ENCODE results near the gene OLAH.

- TF ChIP-seq JUND (IDR thresholded peaks at IDR 0.05) (no peak), HNF4G (IDR thresholded peaks at IDR 0.05) (no peak), TAF1 (conservative IDR thresholded peaks at IDR 0.05) (no peak), REST (IDR thresholded peaks at IDR 0.05) (no peak), RAD21 (IDR thresholded peaks at IDR 0.05) (no peak)
Measured at GRCh38 chr10:15068802-15069201, 25.1 kb downstream of the OLAH start.
